Measurements from ENCODE around the gene CCDC102B. TPM values are rescaled to one million over a fixed set of nuclear protein-coding genes. Genes with fewer than 3 reads are reported as not detected.

CCDC102B gene
- total RNA-seq, 4 donors from 2014 or later = 12.9 to 17.1 (median 16.2) TPM

- no peaks in the 10 kb centered on the region for H3K36me3 ChIP-seq
- no peak for DNase-seq
- intact Hi-C loops (cut with DNase I) = no loop called here
- no peak overlapping the region for H3K4me3 ChIP-seq (replicated peaks in 1 of 3)
- H3K4me1 ChIP-seq = no peaks in the 10 kb centered on the region
- TF ChIP-seq POLR2A (IDR thresholded peaks at IDR 0.05) (no peak), CTCF (IDR thresholded peaks at IDR 0.05) (no peak)
- no peak overlapping the region for H3K27ac ChIP-seq
- 55% methylated on average over 6 of the region's 6 CpGs for WGBS, 2 donors
- H3K27me3 ChIP-seq = no peaks in the 10 kb centered on the region
- no peaks in the 10 kb centered on the region for H3K9me3 ChIP-seq
Observed at GRCh38 chr18:68928762-68929675, 131.1 kb downstream of the CCDC102B start.

DNA sequence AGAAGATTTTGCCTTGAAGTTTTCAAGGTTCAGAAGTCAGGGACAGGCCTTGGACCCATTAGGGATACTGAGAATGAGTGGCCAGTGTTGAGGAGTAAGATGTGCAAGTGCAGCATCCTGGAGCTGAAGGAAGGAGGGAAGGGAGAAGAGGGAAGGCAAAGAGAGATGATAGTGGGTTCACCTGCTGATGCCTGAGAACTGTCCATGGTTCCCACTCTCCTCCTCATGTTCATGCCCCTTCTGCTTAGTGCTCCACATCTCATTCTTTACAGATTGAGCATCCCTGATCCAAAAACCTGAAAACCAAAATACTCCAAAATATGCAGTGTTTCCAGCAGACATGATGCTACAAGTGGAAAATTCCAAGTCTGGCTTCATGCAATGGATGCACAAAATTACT is 137.8 kb downstream of the CCDC102B start:
- TF ChIP-seq POLR2A (IDR thresholded peaks at IDR 0.05) (no peak), CTCF (IDR thresholded peaks at IDR 0.05) (no peak)
- DNase-seq = no peak
- Histone ChIP-seq H3K4me3 (replicated peaks in 1 of 3) (no peak overlapping the region), H3K27ac (no peak overlapping the region), H3K9me3 (no peaks in the 10 kb centered on the region), H3K27me3 (no peaks in the 10 kb centered on the region), H3K4me1 (no peaks in the 10 kb centered on the region), H3K36me3 (no peaks in the 10 kb centered on the region)
- intact Hi-C loops (cut with DNase I) = no loop called here

DNA sequence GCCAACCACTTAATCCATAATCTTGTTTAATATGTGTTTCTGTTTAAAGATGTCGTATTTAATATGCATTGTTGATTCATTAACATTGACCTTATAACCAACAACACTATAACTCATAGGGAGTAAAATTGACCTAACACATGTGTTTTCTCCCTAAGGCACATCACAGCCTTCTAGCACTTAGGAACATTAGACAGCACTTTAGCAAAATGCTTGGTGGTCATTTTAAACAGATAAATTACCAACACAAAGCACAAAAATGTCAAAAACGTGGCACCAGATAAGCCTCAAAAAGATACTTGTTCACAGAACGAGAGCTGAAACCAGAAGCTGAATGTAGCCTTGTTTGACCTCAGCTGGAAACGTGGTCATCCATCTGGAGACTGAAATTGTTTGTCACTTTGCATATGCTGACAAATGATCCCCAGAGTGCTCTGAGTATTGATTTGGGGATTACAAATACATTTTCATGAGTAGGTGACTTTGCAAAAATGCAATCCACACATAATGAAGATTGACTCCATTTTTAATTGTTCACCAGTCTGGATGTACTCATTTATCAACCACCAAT is 139.2 kb downstream of the CCDC102B start:
- H3K27ac ChIP-seq = no peak overlapping the region
- WGBS, 2 donors = 74 to 83% methylated on average over 4 of the region's 4 CpGs
- no peak for DNase-seq
- H3K4me3 ChIP-seq (replicated peaks in 1 of 3) = no peak overlapping the region
- no peaks in the 10 kb centered on the region for H3K36me3 ChIP-seq
- no peaks in the 10 kb centered on the region for H3K9me3 ChIP-seq
- intact Hi-C loops (cut with DNase I) = no loop called here
- TF ChIP-seq POLR2A (IDR thresholded peaks at IDR 0.05) = no peak
- H3K4me1 ChIP-seq = no peaks in the 10 kb centered on the region
- no peaks in the 10 kb centered on the region for H3K27me3 ChIP-seq

- Histone ChIP-seq H3K9me3 (no peaks in the 10 kb centered on the region), H3K36me3 (no peaks in the 10 kb centered on the region), H3K27ac (no peak overlapping the region), H3K4me3 (replicated peaks in 1 of 3) (no peak overlapping the region), H3K27me3 (no peaks in the 10 kb centered on the region), H3K4me1 (no peaks in the 10 kb centered on the region)
- WGBS, 2 donors = 69 to 74% methylated on average over 2 of the region's 2 CpGs
- no peak for DNase-seq
- TF ChIP-seq POLR2A (IDR thresholded peaks at IDR 0.05) (no peak), CTCF (IDR thresholded peaks at IDR 0.05) (no peak)
- intact Hi-C loops (cut with DNase I) = no loop called here
Observed at GRCh38 chr18:68940039-68940438, 142.2 kb downstream of the CCDC102B start.

GRCh38 chr18:68940754-68941153 is 142.9 kb downstream of the CCDC102B start:
- no peak overlapping the region for H3K4me3 ChIP-seq (replicated peaks in 1 of 3)
- intact Hi-C loops (cut with DNase I) = no loop called here
- TF ChIP-seq CTCF (IDR thresholded peaks at IDR 0.05) = no peak
- TF ChIP-seq POLR2A (IDR thresholded peaks at IDR 0.05) = no peak
- no peaks in the 10 kb centered on the region for H3K9me3 ChIP-seq
- H3K27ac ChIP-seq = no peak overlapping the region
- no peaks in the 10 kb centered on the region for H3K4me1 ChIP-seq
- no peaks in the 10 kb centered on the region for H3K27me3 ChIP-seq
- H3K36me3 ChIP-seq = no peaks in the 10 kb centered on the region
- DNase-seq = no peak

Data from thyroid gland (tissue), 4 donors.